PC-3 (cell line): ENCODE data around the gene SYNE1. TPM values are rescaled to one million over a fixed set of nuclear protein-coding genes. Genes with fewer than 3 reads are reported as not detected.
A peak's percentile ranks its signal among the peaks of the same experiment; 100 is the strongest.

Experiments used
- ATAC-seq: fragments of 200-7000 bp; cut with Tn5 transposase; 2 replicates; pipeline ENCODE4 v1.9.1; 2020; ENCODE audit warnings: mild to moderate bottlenecking, moderate library complexity
- BruUV-seq: library from RNA; stranded (reverse); fragments of 400-500 nt; replicated peaks from 2 replicates; lab custom pipeline; 2021; lab: Mats Ljungman, UMichigan
- CTCF ChIA-PET: fragments of 300-600 bp; sonication (Branson Sonifier 250); formaldehyde crosslinking; loops from one replicate; lab custom pipeline; 2022; ENCODE audit warnings: antibody characterized with exemption; lab: Charles Lee
- POLR2A ChIA-PET: fragments of 300-600 bp; sonication (Branson Sonifier 250); formaldehyde crosslinking; loops from one replicate; lab custom pipeline; 2022; ENCODE audit warnings: antibody characterized with exemption; ENCODE audit not compliant: unreplicated experiment; lab: Charles Lee
- DNase-seq: peaks from one replicate; pipeline ENCODE4 v3.0.0-alpha.2; 2015
- H2AFZ ChIP-seq: fragments of 300-600 bp; sonication (generic); 2 replicates; pipeline ENCODE4 v1.6.0; 2016; ENCODE audit warnings: antibody characterized with exemption, low read length
- H3F3A ChIP-seq: fragments of 300-600 bp; sonication (generic); one replicate; pipeline ENCODE4 v1.6.0; 2017; ENCODE audit warnings: antibody characterized with exemption, low read length, control low read depth, mild to moderate bottlenecking; ENCODE audit not compliant: unreplicated experiment
- H3K27ac ChIP-seq: fragments of 300-600 bp; sonication (generic); 2 replicates; pipeline ENCODE4 v1.5.1; 2016; ENCODE audit warnings: mild to moderate bottlenecking, low read length
- H3K27me3 ChIP-seq: fragments of 300-600 bp; sonication (generic); 2 replicates; pipeline ENCODE4 v1.6.1; 2016; ENCODE audit warnings: low read length, mixed read lengths
- H3K36me3 ChIP-seq: fragments of 300-600 bp; sonication (generic); 2 replicates; pipeline ENCODE4 v1.6.1; 2016; ENCODE audit warnings: low read depth, mixed run types, low read length, mixed read lengths
- H3K4me1 ChIP-seq: fragments of 300-600 bp; sonication (generic); 2 replicates; pipeline ENCODE4 v1.5.1; 2016; ENCODE audit warnings: low read length; ENCODE audit not compliant: insufficient read depth
- H3K4me2 ChIP-seq: fragments of 300-600 bp; sonication (generic); 2 replicates; pipeline ENCODE4 v1.6.0; 2016; ENCODE audit warnings: low read length
- H3K4me3 ChIP-seq: fragments of 300-600 bp; sonication (generic); 2 replicates; pipeline ENCODE4 v1.5.1; 2016; ENCODE audit warnings: mild to moderate bottlenecking, low read length, mixed read lengths
- H3K79me2 ChIP-seq: fragments of 300-600 bp; sonication (generic); 2 replicates; pipeline ENCODE4 v1.6.1; 2017; ENCODE audit warnings: low read length, mixed read lengths
- H3K9ac ChIP-seq: fragments of 300-600 bp; sonication (generic); 2 replicates; pipeline ENCODE4 v1.6.0; 2016; ENCODE audit warnings: mild to moderate bottlenecking, low read length
- H3K9me2 ChIP-seq: fragments of 300-600 bp; sonication (generic); replicated peaks from 2 replicates; pipeline ENCODE4 v1.6.1; 2016; ENCODE audit warnings: mixed run types, low read length, mixed read lengths
- H3K9me3 ChIP-seq: fragments of 300-600 bp; sonication (generic); 2 replicates; pipeline ENCODE4 v1.6.1; 2016; ENCODE audit warnings: low read length, mixed read lengths
- H4K20me1 ChIP-seq: fragments of 300-600 bp; sonication (generic); 2 replicates; pipeline ENCODE4 v1.6.1; 2016; ENCODE audit warnings: low read length, mixed read lengths
- CTCF ChIP-seq: fragments of 300-600 bp; sonication (generic); conservative IDR thresholded peaks from 2 replicates; pipeline ENCODE4 v1.5.1; 2017; ENCODE audit warnings: antibody characterized with exemption, low read depth, mild to moderate bottlenecking, low read length
- EZH2 ChIP-seq: fragments of 300-600 bp; sonication (generic); IDR thresholded peaks from one replicate; pipeline ENCODE4 v1.6.1; 2017; ENCODE audit warnings: antibody characterized with exemption, mild to moderate bottlenecking, low read length; ENCODE audit not compliant: unreplicated experiment
- EZH2phosphoT487 ChIP-seq: fragments of 300-600 bp; sonication (generic); IDR thresholded peaks from 2 replicates; pipeline ENCODE4 v1.6.1; 2018; ENCODE audit warnings: mild to moderate bottlenecking, antibody characterized with exemption, low read length, borderline replicate concordance
- intact Hi-C: fragments of 100-400 bp; cut with micrococcal nuclease; formaldehyde crosslinking; loops from 2 replicates; pipeline ENCODE4 v1.9.0; 2023
- total RNA-seq: library from RNA; depleted of rRNA; stranded (reverse); fragments of >200 nt; gene quantifications from 2 replicates; pipeline ENCODE4 v1.2.3, GENCODE V29; 2014

The SYNE1 gene
- total RNA-seq, 1 experiment from 2014 or later: 16.7 TPM

- Histone ChIP-seq H3K9me2 (no peaks in the 10 kb centered on the region), H3K4me2 (no peak overlapping the region), H3K4me1 (no peaks in the 10 kb centered on the region), H2AFZ (no peak overlapping the region), H3K9ac (no peak overlapping the region), H3K9me3 (no peaks in the 10 kb centered on the region), H3K4me3 (no peak overlapping the region), H3K36me3 (no peaks in the 10 kb centered on the region), H3K27ac (no peak overlapping the region), H3K27me3 (no peaks in the 10 kb centered on the region), H3F3A (no peaks in the 10 kb centered on the region), H4K20me1 (no peaks in the 10 kb centered on the region), H3K79me2 (no peaks in the 10 kb centered on the region)
- ChIA-PET CTCF (no interaction called here), POLR2A (no interaction called here)
- intact Hi-C loops: no loop called here
- TF ChIP-seq EZH2 (no peak), CTCF (no peak), EZH2phosphoT487 (no peak)
- BruUV-seq: no TSS peak
- DNase-seq (no peak), ATAC-seq (no peak)
Measured at GRCh38 chr6:152609125-152609670, 28.0 kb downstream of the SYNE1 start.

GRCh38 chr6:152605941-152606340 lies 31.2 kb downstream of the SYNE1 start:
- BruUV-seq: no TSS peak
- H4K20me1 ChIP-seq: no peaks in the 10 kb centered on the region
- no peaks in the 10 kb centered on the region for H3K9me3 ChIP-seq
- no peak for TF ChIP-seq EZH2phosphoT487
- TF ChIP-seq CTCF: no peak
- no peak for TF ChIP-seq EZH2
- no peak overlapping the region for H3K4me3 ChIP-seq
- DNase-seq: no peak
- no peak overlapping the region for H3K9ac ChIP-seq
- POLR2A ChIA-PET: no interaction called here
- H3K9me2 ChIP-seq: no peaks in the 10 kb centered on the region
- no peak for ATAC-seq
- H3K36me3 ChIP-seq: no peaks in the 10 kb centered on the region
- H3K4me1 ChIP-seq: no peaks in the 10 kb centered on the region
- no peak overlapping the region for H3K4me2 ChIP-seq
- intact Hi-C loops: no loop called here
- peaks cover 16% of the 10 kb centered on the region for H3K27me3 ChIP-seq
- H3F3A ChIP-seq: no peaks in the 10 kb centered on the region
- H3K27ac ChIP-seq: no peak overlapping the region
- CTCF ChIA-PET: interaction anchor here (0.5 kb wide), 1 partner anchor 46 kb away, joined by 4 read pairs; no protein-coding TSS in a partner anchor
- H3K79me2 ChIP-seq: no peaks in the 10 kb centered on the region
- no peak overlapping the region for H2AFZ ChIP-seq

GRCh38 chr6:152605342-152605741 lies 31.8 kb downstream of the SYNE1 start:
- Histone ChIP-seq H3K4me3 (no peak overlapping the region), H3F3A (no peaks in the 10 kb centered on the region), H3K4me1 (no peaks in the 10 kb centered on the region), H3K36me3 (no peaks in the 10 kb centered on the region), H3K27ac (no peak overlapping the region), H2AFZ (no peak overlapping the region), H3K9ac (no peak overlapping the region), H4K20me1 (no peaks in the 10 kb centered on the region), H3K27me3 (peaks cover 21% of the 10 kb centered on the region), H3K4me2 (no peak overlapping the region), H3K79me2 (no peaks in the 10 kb centered on the region), H3K9me3 (no peaks in the 10 kb centered on the region), H3K9me2 (no peaks in the 10 kb centered on the region)
- POLR2A ChIA-PET: no interaction called here
- no TSS peak for BruUV-seq
- CTCF ChIA-PET: interaction anchor here (0.5 kb wide), 1 partner anchor 47 kb away, joined by 4 read pairs; no protein-coding TSS in a partner anchor
- DNase-seq (peak; percentile 2), ATAC-seq (no peak)
- no peak for TF ChIP-seq CTCF
- TF ChIP-seq EZH2phosphoT487: no peak
- TF ChIP-seq EZH2: no peak
- intact Hi-C loops: no loop called here
